Heart left ventricle (tissue), 16 donors: ENCODE measurements around the gene GUCA1A. TPM values are rescaled to one million over a fixed set of nuclear protein-coding genes. Genes with fewer than 3 reads are reported as not detected.

Experiments
- ATAC-seq, 4 donors: fragments of 200-7000 bp; cut with Tn5 transposase; one replicate each; pipeline ENCODE4 v1.9.1; 2020 to 2022; ENCODE audit warnings: moderate library complexity in 4 of 4, mild to moderate bottlenecking in 3 of 4, moderate number of reproducible peaks in 1 of 4
- DNase-seq, 5 donors: peaks; one replicate each; pipeline ENCODE4 v3.0.0-alpha.2; 2020
- H3K27ac ChIP-seq, 12 donors: fragments of 200-600 bp; sonication (generic) in 4 of 12; one replicate each; pipeline versions ENCODE4 v1.5.0 to v1.8.0; 2016 to 2022; ENCODE audit warnings: mild to moderate bottlenecking in 2 of 12
- H3K27me3 ChIP-seq, 9 donors: fragments of 200-600 bp; sonication (generic) in 2 of 9; one replicate each; pipeline versions ENCODE4 v1.5.1 to v1.8.0; 2016 to 2022; ENCODE audit warnings: mild to moderate bottlenecking in 3 of 9
- H3K36me3 ChIP-seq, 9 donors: fragments of 200-600 bp; sonication (generic) in 2 of 9; one replicate each; pipeline versions ENCODE4 v1.5.0 to v1.8.0; 2018 to 2022; ENCODE audit warnings: mild to moderate bottlenecking in 2 of 9
- H3K4me1 ChIP-seq, 12 donors: fragments of 200-600 bp; sonication (generic) in 4 of 12; one replicate each; pipeline versions ENCODE4 v1.5.0 to v1.8.0; 2016 to 2022; ENCODE audit warnings: mild to moderate bottlenecking in 3 of 12
- H3K4me3 ChIP-seq, 12 donors: fragments of 200-600 bp; sonication (generic) in 4 of 12; one replicate each; pipeline versions ENCODE4 v1.5.0 to v1.8.0; 2017 to 2022; ENCODE audit warnings: mild to moderate bottlenecking in 9 of 12, moderate library complexity in 4 of 12
- H3K9me3 ChIP-seq, 12 donors: fragments of 200-600 bp; sonication (generic) in 4 of 12; one replicate each; pipeline versions ENCODE4 v1.5.0 to v1.8.0; 2016 to 2022; ENCODE audit warnings: mild to moderate bottlenecking in 1 of 12
- CTCF ChIP-seq, 12 donors: fragments of 200-600 bp; sonication (generic) in 4 of 12; IDR thresholded peaks; one replicate each; pipeline versions ENCODE4 v1.5.0 to v1.8.0; 2018 to 2022; ENCODE audit warnings: antibody characterized with exemption in 12 of 12, mild to moderate bottlenecking in 5 of 12
- POLR2A ChIP-seq, 2 donors: fragments of 450-650 bp; IDR thresholded peaks; one replicate each; pipeline ENCODE4 v1.6.1; 2017; ENCODE audit warnings: antibody characterized with exemption in 2 of 2, mild to moderate bottlenecking in 2 of 2, moderate library complexity in 2 of 2
- WGBS, 4 donors: extraction: QIAGEN DNeasy Blood & Tissue Kit in 2 of 4; methylation state at CpG; one replicate each; pipeline versions ENCODE4 v1.1.5 to v1.1.7; 2013 to 2018; 5-methylcytosine and 5-hydroxymethylcytosine counted together
- intact Hi-C, 10 donors: fragments of 100-400 bp; cut with DNase I; formaldehyde crosslinking; loops; one replicate each; pipeline versions ENCODE4 v1.11.1 to v1.14.2; 2022
- polyA plus RNA-seq, 2 donors: library from polyadenylated mRNA; stranded (reverse); fragments of 200-250 nt; gene quantifications; one replicate each; pipeline ENCODE4 v1.2.3, GENCODE V29; 2013
- total RNA-seq, 9 donors: library from RNA; depleted of rRNA in 2 of 9; stranded (reverse); fragments of >200 nt in 2 of 9; fragmentation: NEBNext Ultra II Directional in 3 of 9; extraction: Animal tissue kit (Norgen Biotek cat#: 25700) in 3 of 9; gene quantifications; one replicate each; pipeline versions ENCODE4 v1.1.0 to v1.2.4, GENCODE V29; 2016 to 2023
- donor health status: ischemic (EF 13 %, LVEDD 7.1; RV severe dilation, severe dysfunction).
- donor health status: healthy with polysubstance abuse.
- donor health status: DM: no; HTN: yes; CAD: no.
- donor health status: DM: no; HTN: no; CAD: no.
- donor health status: ischemic (EF 25% LVEDD 6.9; RV normal size, moderate dysfunction).
- donor health status: ischemic (EF 25% LVEDD 5.7; RV mildly dilated, moderate dysfunction).
- donor health status: healthy.
- donor health status: DM: yes; HTN: yes; CAD: no.
- donor health status: ischemic (EF 35%, LVEDD 5.7; RV mildly dilated, moderate dysfunction).
- donor health status: nonischemic (EF 11% LVEDD 7.7; RV severe dilation, severe dysfunction).
- donor health status: DM: yes; HTN: yes; CAD: no.
- donor health status: PGD.
- donor health status: ischemic (EF 29% LVEDD 5.4; RV normal size, mild dysfunction).
- donor health status: nonischemic (EF 23%, LVEDD 6.1; RV moderate dilation, normal function).

GUCA1A gene
- total and polyA plus RNA-seq, 11 donors: 0.13 to 0.28 (median 0.19) TPM; not detected in 8

GRCh38 chr6:42176981-42177380 is 3.8 kb downstream of the GUCA1A start:
- TF ChIP-seq POLR2A (IDR thresholded peaks at IDR 0.05): no peak
- no peak for TF ChIP-seq CTCF (IDR thresholded peaks at IDR 0.05)
- intact Hi-C loops: no loop called here
- H3K36me3 ChIP-seq: no peaks in the 10 kb centered on the region
- H3K4me3 ChIP-seq: no peak overlapping the region
- DNase-seq (no peak), ATAC-seq (no peak)
- peaks cover 0 to 6% (median 0%) of the 10 kb centered on the region in 12 donors for H3K4me1 ChIP-seq
- no peaks in the 10 kb centered on the region for H3K9me3 ChIP-seq
- no peak overlapping the region for H3K27ac ChIP-seq
- H3K27me3 ChIP-seq: peaks cover 0 to 11% (median 5%) of the 10 kb centered on the region in 9 donors

- intact Hi-C loops: no loop called here
- Histone ChIP-seq H3K4me3 (no peak overlapping the region), H3K36me3 (no peaks in the 10 kb centered on the region), H3K27ac (no peak overlapping the region), H3K9me3 (no peaks in the 10 kb centered on the region), H3K4me1 (peaks cover 0 to 6% (median 0%) of the 10 kb centered on the region in 12 donors), H3K27me3 (peaks cover 0 to 11% (median 5%) of the 10 kb centered on the region in 9 donors)
- ATAC-seq (peak in 1 of 4 donors; percentile 16), DNase-seq (peak in 1 of 5 donors; percentile 25)
- TF ChIP-seq POLR2A (IDR thresholded peaks at IDR 0.05): no peak
- WGBS, 4 donors: 17 to 32% (median 22%) methylated on average over 24 to 27 of the region's 27 CpGs
These were observed 4.6 kb downstream of the GUCA1A start for GRCh38 chr6:42177514-42178364.

GRCh38 chr6:42179261-42179944 is 6.2 kb downstream of the GUCA1A start:
- no peak overlapping the region for H3K4me3 ChIP-seq
- intact Hi-C loops: no loop called here
- peaks cover 0 to 6% (median 0%) of the 10 kb centered on the region in 12 donors for H3K4me1 ChIP-seq
- H3K27ac ChIP-seq: no peak overlapping the region
- peaks cover 0 to 11% (median 5%) of the 10 kb centered on the region in 9 donors for H3K27me3 ChIP-seq
- no peaks in the 10 kb centered on the region for H3K36me3 ChIP-seq
- DNase-seq (peak in 1 of 5 donors; percentile 10), ATAC-seq (no peak)
- H3K9me3 ChIP-seq: no peaks in the 10 kb centered on the region
- no peak for TF ChIP-seq CTCF (IDR thresholded peaks at IDR 0.05)
- TF ChIP-seq POLR2A (IDR thresholded peaks at IDR 0.05): no peak
- 86 to 92% (median 89%) methylated on average over 15 to 20 of the region's 20 CpGs for WGBS, 4 donors

GRCh38 chr6:42179945-42180313 is 6.8 kb downstream of the GUCA1A start:
- Histone ChIP-seq H3K36me3 (no peaks in the 10 kb centered on the region), H3K4me1 (peaks cover 0 to 6% (median 0%) of the 10 kb centered on the region in 12 donors), H3K27me3 (peaks cover 0 to 11% (median 5%) of the 10 kb centered on the region in 9 donors), H3K4me3 (no peak overlapping the region), H3K9me3 (no peaks in the 10 kb centered on the region), H3K27ac (no peak overlapping the region)
- 74 to 89% (median 81%) methylated on average over 3 of the region's 3 CpGs for WGBS, 4 donors
- intact Hi-C loops: no loop called here
- TF ChIP-seq CTCF (IDR thresholded peaks at IDR 0.05) (no peak), POLR2A (IDR thresholded peaks at IDR 0.05) (no peak)
- ATAC-seq (no peak), DNase-seq (no peak)
